ENCODE results near the gene ZNF618. TPM values are rescaled to one million over a fixed set of nuclear protein-coding genes. Genes with fewer than 3 reads are reported as not detected.

The ZNF618 gene
- total RNA-seq, 1 donor from 2014 or later: 10.2 TPM

GRCh38 chr9:113901221-113901688 is 25.1 kb downstream of the ZNF618 start:
- TF ChIP-seq CTCF (IDR thresholded peaks at IDR 0.05): no peak
- Histone ChIP-seq H3K27me3 (ENCODE audit: low read depth) (no peaks in the 10 kb centered on the region), H3K9me3 (peaks cover 10% of the 10 kb centered on the region), H3K4me1 (no peaks in the 10 kb centered on the region), H3K4me3 (no peak overlapping the region), H3K27ac (no peak overlapping the region), H3K36me3 (no peaks in the 10 kb centered on the region)
- ATAC-seq (no peak), DNase-seq (no peak)
- intact Hi-C loops (cut with DNase I): no loop called here

- peaks cover 8% of the 10 kb centered on the region for H3K4me1 ChIP-seq
- intact Hi-C loops (cut with DNase I): no loop called here
- TF ChIP-seq CTCF (IDR thresholded peaks at IDR 0.05): no peak
- H3K27ac ChIP-seq: no peak overlapping the region
- ATAC-seq (no peak), DNase-seq (no peak)
- H3K4me3 ChIP-seq: no peak overlapping the region
- no peaks in the 10 kb centered on the region for H3K36me3 ChIP-seq
- peaks cover 10% of the 10 kb centered on the region for H3K9me3 ChIP-seq
- no peaks in the 10 kb centered on the region for H3K27me3 ChIP-seq (ENCODE audit: low read depth)
These were observed 27.5 kb downstream of the ZNF618 start for GRCh38 chr9:113903514-113904077.

- Histone ChIP-seq H3K4me1 (peaks cover 8% of the 10 kb centered on the region), H3K27ac (no peak overlapping the region), H3K36me3 (no peaks in the 10 kb centered on the region), H3K27me3 (ENCODE audit: low read depth) (no peaks in the 10 kb centered on the region), H3K4me3 (no peak overlapping the region), H3K9me3 (peaks cover 10% of the 10 kb centered on the region)
- no peak for TF ChIP-seq CTCF (IDR thresholded peaks at IDR 0.05)
- ATAC-seq (no peak), DNase-seq (no peak)
- intact Hi-C loops (cut with DNase I): no loop called here
These were observed 30.5 kb downstream of the ZNF618 start for GRCh38 chr9:113906411-113907110.

GRCh38 chr9:113907282-113907681 is 31.2 kb downstream of the ZNF618 start:
- H3K27ac ChIP-seq: no peak overlapping the region
- ATAC-seq: no peak
- H3K4me1 ChIP-seq: peaks cover 8% of the 10 kb centered on the region
- no peak for TF ChIP-seq CTCF (IDR thresholded peaks at IDR 0.05)
- peaks cover 10% of the 10 kb centered on the region for H3K9me3 ChIP-seq
- H3K36me3 ChIP-seq: no peaks in the 10 kb centered on the region
- no peak overlapping the region for H3K4me3 ChIP-seq
- intact Hi-C loops (cut with DNase I): no loop called here
- DNase-seq: no peak
- no peaks in the 10 kb centered on the region for H3K27me3 ChIP-seq (ENCODE audit: low read depth)

- Histone ChIP-seq H3K36me3 (no peaks in the 10 kb centered on the region), H3K4me3 (no peak overlapping the region), H3K27ac (no peak overlapping the region), H3K4me1 (peaks cover 24% of the 10 kb centered on the region), H3K27me3 (ENCODE audit: low read depth) (no peaks in the 10 kb centered on the region), H3K9me3 (no peaks in the 10 kb centered on the region)
- ATAC-seq (no peak), DNase-seq (no peak)
- intact Hi-C loops (cut with DNase I): no loop called here
- TF ChIP-seq CTCF (IDR thresholded peaks at IDR 0.05): no peak
These were observed 33.3 kb downstream of the ZNF618 start for GRCh38 chr9:113909421-113909820.

All from lower lobe of right lung (tissue), 2 donors.